Thoracic aorta (tissue), 2 donors: ENCODE results near the gene CDX1. TPM values are rescaled to one million over a fixed set of nuclear protein-coding genes. Genes with fewer than 3 reads are reported as not detected.

Experiments used
- ATAC-seq: fragments of 150-250 bp; one replicate; pipeline ENCODE4 v1.8.0; 2017; ENCODE audit warnings: low read depth; ENCODE audit not compliant: insufficient number of reproducible peaks, low FRiP score
- DNase-seq: peaks from one replicate; pipeline ENCODE4 v3.0.0-alpha.2; 2020; ENCODE audit warnings: low spot score
- H3K27ac ChIP-seq, 2 donors: fragments of 200-600 bp; sonication (generic); 1 replicate in 1 of 2; 2 replicates in 1 of 2; pipeline ENCODE4 v1.5.1; 2016; ENCODE audit warnings: mild to moderate bottlenecking in 2 of 2, moderate library complexity in 2 of 2
- H3K27me3 ChIP-seq: fragments of 200-600 bp; sonication (generic); replicated peaks from 2 replicates; pipeline ENCODE4 v1.6.0; 2016; ENCODE audit warnings: mild to moderate bottlenecking; ENCODE audit not compliant: insufficient read depth
- H3K36me3 ChIP-seq: fragments of 200-600 bp; sonication (generic); one replicate; pipeline ENCODE4 v1.5.1; 2016
- H3K4me1 ChIP-seq, 2 donors: fragments of 200-600 bp; sonication (generic); 1 replicate in 1 of 2; 2 replicates in 1 of 2; pipeline versions ENCODE4 v1.5.1 to v1.6.0; 2016; ENCODE audit warnings: low read depth in 2 of 2, mild to moderate bottlenecking in 1 of 2; ENCODE audit not compliant: control insufficient read depth in 1 of 2
- H3K4me3 ChIP-seq: fragments of 200-600 bp; sonication (generic); 2 replicates; pipeline ENCODE4 v1.5.1; 2016; ENCODE audit warnings: mild to moderate bottlenecking
- H3K9me3 ChIP-seq: fragments of 200-600 bp; sonication (generic); 2 replicates; pipeline ENCODE4 v1.5.1; 2016
- total RNA-seq, 2 donors: library from RNA; depleted of rRNA; stranded (reverse); fragments of >200 nt; gene quantifications; one replicate each; pipeline versions ENCODE4 v1.1.0 to v1.2.3, GENCODE V29; 2016
- TF ChIP-seq, protein P1 (sequence below): fragments of 200-600 bp; sonication (generic); IDR thresholded peaks from one replicate; pipeline ENCODE4 v1.5.1; 2019; ENCODE audit warnings: antibody characterized with exemption

CDX1 gene
- total RNA-seq, 2 donors from 2014 or later, result not detected

DNA sequence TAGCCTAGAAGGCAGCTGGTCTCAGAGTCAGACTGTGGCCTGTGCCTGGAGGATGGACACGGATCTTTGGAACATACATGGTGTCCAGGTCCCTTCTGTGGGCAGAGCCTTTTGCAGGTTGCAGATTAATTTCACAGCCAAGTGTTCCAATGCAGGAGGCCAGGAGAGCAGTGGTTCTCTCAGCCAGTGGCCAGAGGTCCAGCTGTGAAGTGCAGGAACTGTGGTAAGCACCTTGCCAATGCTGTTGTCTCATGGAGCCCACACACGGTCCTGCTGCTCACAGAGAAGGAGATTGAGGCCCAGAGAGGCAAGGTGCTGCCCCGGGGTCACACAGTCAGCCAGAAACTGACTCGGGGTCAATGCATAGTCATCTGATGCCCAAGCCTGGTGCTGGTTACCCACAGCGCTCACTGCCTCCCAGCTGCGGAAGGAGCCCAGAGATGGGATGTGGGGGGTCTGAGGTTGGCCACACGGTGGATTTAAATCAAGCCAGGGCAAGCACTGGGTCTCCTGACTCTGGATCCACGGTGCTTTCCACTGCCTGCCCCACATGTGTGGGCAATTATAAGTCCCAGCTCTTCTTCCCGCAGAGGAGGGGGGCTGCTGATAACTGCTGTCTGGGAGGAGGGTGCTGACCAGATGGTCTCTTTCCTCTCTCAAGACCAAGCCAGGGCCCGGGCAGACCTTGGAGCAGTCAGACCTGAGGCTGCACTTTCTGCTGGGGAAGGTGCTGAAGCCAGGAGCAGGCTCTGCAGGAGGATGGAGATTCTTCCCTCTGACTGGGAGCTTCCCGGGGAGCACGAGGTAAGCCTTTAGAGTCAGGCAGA lies 13.7 kb upstream of the CDX1 start:
- TF ChIP-seq, protein P1, sequence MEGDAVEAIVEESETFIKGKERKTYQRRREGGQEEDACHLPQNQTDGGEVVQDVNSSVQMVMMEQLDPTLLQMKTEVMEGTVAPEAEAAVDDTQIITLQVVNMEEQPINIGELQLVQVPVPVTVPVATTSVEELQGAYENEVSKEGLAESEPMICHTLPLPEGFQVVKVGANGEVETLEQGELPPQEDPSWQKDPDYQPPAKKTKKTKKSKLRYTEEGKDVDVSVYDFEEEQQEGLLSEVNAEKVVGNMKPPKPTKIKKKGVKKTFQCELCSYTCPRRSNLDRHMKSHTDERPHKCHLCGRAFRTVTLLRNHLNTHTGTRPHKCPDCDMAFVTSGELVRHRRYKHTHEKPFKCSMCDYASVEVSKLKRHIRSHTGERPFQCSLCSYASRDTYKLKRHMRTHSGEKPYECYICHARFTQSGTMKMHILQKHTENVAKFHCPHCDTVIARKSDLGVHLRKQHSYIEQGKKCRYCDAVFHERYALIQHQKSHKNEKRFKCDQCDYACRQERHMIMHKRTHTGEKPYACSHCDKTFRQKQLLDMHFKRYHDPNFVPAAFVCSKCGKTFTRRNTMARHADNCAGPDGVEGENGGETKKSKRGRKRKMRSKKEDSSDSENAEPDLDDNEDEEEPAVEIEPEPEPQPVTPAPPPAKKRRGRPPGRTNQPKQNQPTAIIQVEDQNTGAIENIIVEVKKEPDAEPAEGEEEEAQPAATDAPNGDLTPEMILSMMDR, result no peak
- DNase-seq (no peak), ATAC-seq (no peak)
- Histone ChIP-seq H3K4me1 (peaks cover 37 to 74% of the 10 kb centered on the region in 2 donors), H3K27ac (peak overlapping the region; percentile 29 to 88), H3K9me3 (no peaks in the 10 kb centered on the region), H3K36me3 (peaks cover 9% of the 10 kb centered on the region), H3K4me3 (peak overlapping the region; percentile 79), H3K27me3 (no peaks in the 10 kb centered on the region)

DNA sequence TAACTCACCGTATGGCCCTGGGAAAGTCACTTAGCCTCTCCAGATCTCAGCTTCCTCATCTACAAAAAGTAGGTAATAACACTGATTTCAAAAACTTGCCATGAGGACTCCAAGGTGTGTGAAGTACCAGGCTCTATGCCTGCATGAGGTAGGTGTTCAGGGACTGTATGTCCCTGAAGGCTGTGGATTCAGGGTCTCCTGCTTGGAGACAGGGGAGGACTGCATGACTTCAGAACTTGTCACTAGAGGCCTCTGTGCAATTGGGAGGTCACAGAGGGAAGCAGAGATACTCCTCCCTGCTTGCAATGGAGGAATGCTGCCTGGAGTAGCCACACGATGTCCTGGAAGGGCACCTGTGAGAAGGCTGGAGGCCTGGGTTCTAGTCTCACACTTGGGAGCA lies 13.1 kb upstream of the CDX1 start:
- Histone ChIP-seq H3K9me3 (no peaks in the 10 kb centered on the region), H3K27me3 (no peaks in the 10 kb centered on the region), H3K36me3 (peaks cover 9% of the 10 kb centered on the region), H3K4me1 (peaks cover 35 to 74% of the 10 kb centered on the region in 2 donors), H3K27ac (peak overlapping the region; percentile 88 to 94), H3K4me3 (peak overlapping the region; percentile 79)
- TF ChIP-seq, protein P1, result no peak
- ATAC-seq (no peak), DNase-seq (no peak)

DNA sequence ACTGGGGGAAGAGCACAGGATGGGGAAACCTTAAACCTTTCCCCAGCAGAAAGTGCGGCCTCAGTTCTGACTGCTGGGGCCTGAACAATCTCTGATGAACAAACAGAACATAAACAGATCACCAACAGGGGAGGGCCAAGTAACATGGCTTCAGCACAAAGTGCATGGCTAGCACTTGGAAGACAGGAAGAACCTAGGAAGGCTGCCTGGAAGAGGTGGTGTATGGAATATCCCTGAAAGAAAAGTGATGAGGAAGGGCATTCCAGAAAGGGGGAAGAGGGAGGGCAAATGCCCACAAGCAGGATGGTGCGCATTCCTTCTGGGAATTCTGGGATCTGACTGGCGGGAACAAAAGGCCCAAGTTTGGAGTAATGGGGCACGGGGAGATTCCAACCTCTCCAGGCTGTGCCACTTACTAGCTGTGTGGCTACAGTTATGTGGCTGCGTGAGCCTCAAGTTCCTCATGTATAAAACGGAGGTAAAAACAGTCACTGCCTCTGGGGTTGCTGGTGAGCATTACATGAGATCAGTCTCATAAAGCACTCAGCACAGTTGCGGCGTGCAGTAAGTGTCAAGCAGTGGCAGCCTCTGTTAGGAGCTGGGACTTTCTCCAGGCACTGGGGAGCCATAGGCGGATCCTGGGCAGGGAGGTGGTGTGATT lies 12.5 kb upstream of the CDX1 start:
- peaks cover 9% of the 10 kb centered on the region for H3K36me3 ChIP-seq
- ATAC-seq (no peak), DNase-seq (no peak)
- no peaks in the 10 kb centered on the region for H3K9me3 ChIP-seq
- TF ChIP-seq, protein P1, result peak; percentile 15
- peak overlapping the region; percentile 79 for H3K4me3 ChIP-seq
- peak overlapping the region; percentile 88 to 94 for H3K27ac ChIP-seq
- H3K27me3 ChIP-seq, result no peaks in the 10 kb centered on the region
- H3K4me1 ChIP-seq, result peaks cover 36 to 74% of the 10 kb centered on the region in 2 donors

DNA sequence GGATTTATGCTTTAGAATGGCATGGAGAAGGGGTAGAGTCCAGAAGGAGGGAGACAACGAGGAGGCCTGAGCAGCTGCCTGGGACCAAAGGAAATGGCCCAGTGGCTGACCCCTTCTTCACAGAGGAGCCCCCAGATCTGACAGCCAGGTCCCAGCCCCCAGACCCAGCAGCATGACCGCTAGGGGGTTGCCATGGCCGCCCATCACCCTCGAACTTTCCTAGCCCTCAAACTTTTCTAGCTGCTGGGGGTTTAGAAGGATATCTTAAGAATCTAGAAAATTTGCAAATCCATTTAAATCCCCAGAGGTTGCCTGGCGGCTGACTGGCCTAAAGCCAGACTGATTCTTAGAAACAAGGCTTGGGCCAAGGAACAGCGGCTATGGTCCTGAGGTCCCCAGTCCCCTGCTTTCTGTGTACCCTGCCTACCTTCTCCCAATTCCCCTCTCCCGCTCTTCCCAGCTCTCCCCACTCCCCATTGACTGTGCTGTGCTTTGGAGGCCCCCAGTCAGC lies 11.9 kb upstream of the CDX1 start:
- peak overlapping the region; percentile 88 to 94 for H3K27ac ChIP-seq
- peak overlapping the region; percentile 79 for H3K4me3 ChIP-seq
- H3K9me3 ChIP-seq, result no peaks in the 10 kb centered on the region
- TF ChIP-seq, protein P1, result no peak
- no peaks in the 10 kb centered on the region for H3K27me3 ChIP-seq
- ATAC-seq (no peak), DNase-seq (no peak)
- H3K36me3 ChIP-seq, result peaks cover 9% of the 10 kb centered on the region
- peaks cover 40 to 74% of the 10 kb centered on the region in 2 donors for H3K4me1 ChIP-seq
